Measurements from ENCODE around the gene NINJ1.

- TF ChIP-seq, protein P1, sequence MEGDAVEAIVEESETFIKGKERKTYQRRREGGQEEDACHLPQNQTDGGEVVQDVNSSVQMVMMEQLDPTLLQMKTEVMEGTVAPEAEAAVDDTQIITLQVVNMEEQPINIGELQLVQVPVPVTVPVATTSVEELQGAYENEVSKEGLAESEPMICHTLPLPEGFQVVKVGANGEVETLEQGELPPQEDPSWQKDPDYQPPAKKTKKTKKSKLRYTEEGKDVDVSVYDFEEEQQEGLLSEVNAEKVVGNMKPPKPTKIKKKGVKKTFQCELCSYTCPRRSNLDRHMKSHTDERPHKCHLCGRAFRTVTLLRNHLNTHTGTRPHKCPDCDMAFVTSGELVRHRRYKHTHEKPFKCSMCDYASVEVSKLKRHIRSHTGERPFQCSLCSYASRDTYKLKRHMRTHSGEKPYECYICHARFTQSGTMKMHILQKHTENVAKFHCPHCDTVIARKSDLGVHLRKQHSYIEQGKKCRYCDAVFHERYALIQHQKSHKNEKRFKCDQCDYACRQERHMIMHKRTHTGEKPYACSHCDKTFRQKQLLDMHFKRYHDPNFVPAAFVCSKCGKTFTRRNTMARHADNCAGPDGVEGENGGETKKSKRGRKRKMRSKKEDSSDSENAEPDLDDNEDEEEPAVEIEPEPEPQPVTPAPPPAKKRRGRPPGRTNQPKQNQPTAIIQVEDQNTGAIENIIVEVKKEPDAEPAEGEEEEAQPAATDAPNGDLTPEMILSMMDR (IDR thresholded peaks at IDR 0.05): no peak
- no peak for TF ChIP-seq POLR2A (IDR thresholded peaks at IDR 0.05)
Measured at GRCh38 chr9:93131599-93132286, 2.3 kb downstream of the NINJ1 start.
